Lower lobe of right lung (tissue), 2 donors: ENCODE measurements around the gene SLC39A13. TPM values are rescaled to one million over a fixed set of nuclear protein-coding genes. Genes with fewer than 3 reads are reported as not detected.

ENCODE experiments used
- ATAC-seq, 2 donors: fragments of 200-7000 bp; cut with Tn5 transposase; one replicate each; pipeline ENCODE4 v1.9.1; 2020 to 2022; ENCODE audit warnings: mild to moderate bottlenecking in 2 of 2, moderate library complexity in 2 of 2
- DNase-seq: peaks from one replicate; pipeline ENCODE4 v3.0.0-alpha.2; 2020
- H3K27ac ChIP-seq: fragments of 200-600 bp; one replicate; pipeline ENCODE4 v1.8.0; 2022
- H3K27me3 ChIP-seq: fragments of 200-600 bp; one replicate; pipeline ENCODE4 v1.8.0; 2022; ENCODE audit warnings: low read depth
- H3K36me3 ChIP-seq: fragments of 200-600 bp; one replicate; pipeline ENCODE4 v1.8.0; 2022; ENCODE audit warnings: mild to moderate bottlenecking
- H3K4me1 ChIP-seq: fragments of 200-600 bp; one replicate; pipeline ENCODE4 v1.8.0; 2022
- H3K4me3 ChIP-seq: fragments of 200-600 bp; one replicate; pipeline ENCODE4 v1.8.0; 2022; ENCODE audit warnings: mild to moderate bottlenecking
- H3K9me3 ChIP-seq: fragments of 200-600 bp; one replicate; pipeline ENCODE4 v1.8.0; 2022
- CTCF ChIP-seq: fragments of 200-600 bp; IDR thresholded peaks from one replicate; pipeline ENCODE4 v1.8.0; 2022; ENCODE audit warnings: antibody characterized with exemption, mild to moderate bottlenecking
- intact Hi-C: fragments of 100-400 bp; cut with DNase I; formaldehyde crosslinking; loops from one replicate; pipeline ENCODE4 v1.11.0; 2022
- total RNA-seq: library from RNA; stranded (reverse); fragmentation: NEBNext Ultra II Directional; extraction: Animal tissue kit (Norgen Biotek cat#: 25700); gene quantifications from one replicate; pipeline ENCODE4 v1.2.1, GENCODE V29; 2021
- donor health status: DM: no; HTN: yes; CAD: no; lungs with severe emphysema.

SLC39A13 gene
- total RNA-seq, 1 donor from 2014 or later, result 48.0 TPM

GRCh38 chr11:47430524-47430923 is 22.1 kb downstream of the SLC39A13 start:
- intact Hi-C loops, result no loop called here
- Histone ChIP-seq H3K27me3 (no peaks in the 10 kb centered on the region), H3K36me3 (no peaks in the 10 kb centered on the region), H3K9me3 (no peaks in the 10 kb centered on the region), H3K4me3 (no peak overlapping the region), H3K4me1 (peaks cover 2% of the 10 kb centered on the region), H3K27ac (no peak overlapping the region)
- ATAC-seq (no peak), DNase-seq (no peak)
- no peak for TF ChIP-seq CTCF

GRCh38 chr11:47431356-47432083 is 23.1 kb downstream of the SLC39A13 start:
- intact Hi-C loops, result no loop called here
- TF ChIP-seq CTCF, result no peak
- H3K36me3 ChIP-seq, result no peaks in the 10 kb centered on the region
- no peaks in the 10 kb centered on the region for H3K27me3 ChIP-seq
- no peak overlapping the region for H3K4me3 ChIP-seq
- ATAC-seq (no peak), DNase-seq (no peak)
- no peaks in the 10 kb centered on the region for H3K9me3 ChIP-seq
- no peaks in the 10 kb centered on the region for H3K4me1 ChIP-seq
- no peak overlapping the region for H3K27ac ChIP-seq

DNA sequence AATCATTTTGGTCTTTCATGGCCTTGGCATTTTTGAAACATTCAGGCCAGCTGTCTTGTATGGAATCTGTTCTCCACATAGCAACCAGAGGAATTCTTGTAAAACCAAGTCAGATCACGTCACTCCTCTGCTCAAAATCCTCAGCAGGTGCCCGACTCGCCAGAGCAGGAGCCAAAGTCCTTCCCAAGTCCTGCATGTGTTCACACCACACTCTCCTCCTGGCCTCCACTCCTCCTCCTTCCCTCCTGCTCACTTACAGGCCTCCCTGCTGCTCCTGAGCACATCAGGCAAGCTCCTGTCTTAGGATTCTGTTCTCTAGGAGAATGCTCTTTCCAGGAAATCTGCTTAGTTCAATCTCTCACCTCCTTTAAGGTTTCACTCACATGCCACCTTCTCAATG is 24.8 kb downstream of the SLC39A13 start:
- Histone ChIP-seq H3K4me3 (no peak overlapping the region), H3K36me3 (no peaks in the 10 kb centered on the region), H3K27me3 (no peaks in the 10 kb centered on the region), H3K4me1 (no peaks in the 10 kb centered on the region), H3K27ac (no peak overlapping the region), H3K9me3 (no peaks in the 10 kb centered on the region)
- ATAC-seq, result no peak
- no peak for DNase-seq
- no peak for TF ChIP-seq CTCF
- intact Hi-C loops, result no loop called here

DNA sequence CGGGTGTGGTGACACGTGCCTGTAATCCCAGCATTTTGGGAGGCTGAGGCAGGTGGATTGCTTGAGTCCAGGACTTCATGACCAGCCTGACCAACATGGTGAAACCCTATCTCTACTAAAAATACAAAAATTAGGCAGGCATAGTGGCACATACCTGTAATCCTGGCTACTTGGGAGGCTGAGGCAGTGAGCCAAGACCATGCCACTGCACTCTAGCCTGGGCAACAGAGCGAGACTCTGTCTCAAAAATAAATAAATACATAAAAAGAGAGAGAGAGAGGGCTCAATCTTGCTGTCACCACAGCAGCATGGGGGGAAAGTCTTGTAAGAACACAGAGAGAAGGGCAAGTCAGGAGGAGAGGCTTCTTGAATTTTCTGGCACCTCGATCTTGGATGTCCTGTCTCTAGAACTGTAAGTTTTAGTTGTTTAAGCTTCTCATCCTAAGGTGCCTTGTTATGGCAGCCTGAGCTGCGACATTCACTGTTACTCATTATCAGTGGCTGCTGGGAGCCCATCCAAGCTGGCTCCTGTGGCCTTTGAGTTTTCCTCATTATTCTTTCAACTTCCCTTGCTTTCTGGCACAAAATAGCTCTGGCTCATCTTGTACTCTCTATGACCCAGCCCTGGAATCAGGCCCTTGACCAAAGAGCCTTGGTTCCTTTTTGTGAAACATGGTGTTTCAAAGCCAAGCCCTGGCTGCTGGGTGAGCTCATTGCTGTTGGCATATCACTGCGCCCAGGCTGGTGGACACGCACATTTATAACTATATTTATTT is 25.8 kb downstream of the SLC39A13 start:
- no peaks in the 10 kb centered on the region for H3K4me1 ChIP-seq
- no peaks in the 10 kb centered on the region for H3K36me3 ChIP-seq
- DNase-seq (no peak), ATAC-seq (peak in 1 of 2 donors; percentile 14)
- no peaks in the 10 kb centered on the region for H3K27me3 ChIP-seq
- no peak overlapping the region for H3K4me3 ChIP-seq
- intact Hi-C loops, result no loop called here
- TF ChIP-seq CTCF, result no peak
- no peak overlapping the region for H3K27ac ChIP-seq
- H3K9me3 ChIP-seq, result no peaks in the 10 kb centered on the region

DNA sequence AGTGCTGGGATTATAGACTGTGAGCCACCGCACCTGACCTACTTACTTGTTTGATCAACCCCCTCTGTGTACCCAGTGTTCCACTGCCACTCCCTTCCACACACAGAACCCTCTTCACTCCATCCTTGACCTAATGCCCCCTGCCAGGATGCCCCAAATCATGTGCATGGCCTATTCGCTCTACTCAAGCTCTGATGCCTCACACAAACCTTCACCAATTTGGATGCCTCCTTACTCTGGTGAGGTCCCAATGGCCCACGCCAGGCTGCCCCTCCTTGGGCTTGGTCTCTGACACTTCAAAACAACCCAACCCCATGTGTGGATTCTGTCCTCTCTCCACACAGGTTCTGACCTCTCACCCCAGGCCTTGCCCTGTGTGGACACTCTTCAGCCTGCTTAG is 27.3 kb downstream of the SLC39A13 start:
- no peak for TF ChIP-seq CTCF
- intact Hi-C loops, result no loop called here
- no peaks in the 10 kb centered on the region for H3K36me3 ChIP-seq
- ATAC-seq, result peak; percentile 61 to 68
- no peaks in the 10 kb centered on the region for H3K27me3 ChIP-seq
- no peak overlapping the region for H3K27ac ChIP-seq
- no peaks in the 10 kb centered on the region for H3K4me1 ChIP-seq
- no peak for DNase-seq
- no peaks in the 10 kb centered on the region for H3K9me3 ChIP-seq
- H3K4me3 ChIP-seq, result no peak overlapping the region
